OCI-LY1 (cell line): ENCODE data around the gene ALX4.

Source experiments
- H2AFZ ChIP-seq: fragments of 200-600 bp; sonication (generic), shearing (Covaris generic); 2 replicates; pipeline ENCODE4 v1.6.0; 2014; ENCODE audit warnings: antibody characterized with exemption, mild to moderate bottlenecking, low read length
- H3F3A ChIP-seq: fragments of 200-600 bp; sonication (generic), shearing (Covaris generic); 2 replicates; pipeline ENCODE4 v1.6.0; 2014; ENCODE audit warnings: mild to moderate bottlenecking, antibody characterized with exemption, low read length, moderate library complexity; ENCODE audit not compliant: insufficient read depth
- H3K27ac ChIP-seq: fragments of 200-600 bp; sonication (generic); 2 replicates; pipeline ENCODE4 v1.5.1; 2014; ENCODE audit warnings: low read length, mixed run types, mild to moderate bottlenecking, low read depth; ENCODE audit not compliant: poor library complexity, severe bottlenecking
- H3K27me3 ChIP-seq: fragments of 200-600 bp; sonication (generic); 2 replicates; pipeline ENCODE4 v1.6.0; 2014; ENCODE audit warnings: antibody characterized with exemption, mild to moderate bottlenecking, low read length, moderate library complexity; ENCODE audit not compliant: insufficient read depth
- H3K36me3 ChIP-seq: fragments of 200-600 bp; sonication (generic); 2 replicates; pipeline ENCODE4 v1.6.1; 2014; ENCODE audit warnings: mild to moderate bottlenecking, antibody characterized with exemption, low read length, moderate library complexity, mixed read lengths; ENCODE audit not compliant: insufficient read depth
- H3K4me1 ChIP-seq: fragments of 200-600 bp; sonication (generic); 2 replicates; pipeline ENCODE4 v1.5.1; 2014; ENCODE audit warnings: mild to moderate bottlenecking, low read length, moderate library complexity; ENCODE audit not compliant: insufficient read depth, severe bottlenecking
- H3K4me2 ChIP-seq: fragments of 200-600 bp; sonication (generic), shearing (Covaris generic); 2 replicates; pipeline ENCODE4 v1.6.1; 2014; ENCODE audit warnings: low read length
- H3K4me3 ChIP-seq: fragments of 200-600 bp; sonication (generic); 2 replicates; pipeline ENCODE4 v1.5.1; 2014; ENCODE audit warnings: low read length, low read depth, mild to moderate bottlenecking, mixed read lengths; ENCODE audit not compliant: poor library complexity, severe bottlenecking
- H3K79me2 ChIP-seq: fragments of 200-600 bp; shearing (Covaris generic); 2 replicates; pipeline ENCODE4 v1.6.1; 2016; ENCODE audit warnings: mixed run types, low read length, mixed read lengths; ENCODE audit not compliant: insufficient read depth
- H3K9ac ChIP-seq: fragments of 200-600 bp; sonication (generic), shearing (Covaris generic); 2 replicates; pipeline ENCODE4 v1.6.1; 2014; ENCODE audit warnings: mild to moderate bottlenecking, low read length, mixed read lengths
- H3K9me2 ChIP-seq: fragments of 200-600 bp; sonication (generic), shearing (Covaris generic); 2 replicates; pipeline ENCODE4 v1.6.1; 2014; ENCODE audit warnings: low read depth, mild to moderate bottlenecking, low read length, mixed read lengths
- H3K9me3 ChIP-seq: fragments of 200-600 bp; shearing (Covaris generic); 2 replicates; pipeline ENCODE4 v1.6.1; 2014; ENCODE audit warnings: low read length, mixed read lengths
- H4K20me1 ChIP-seq: fragments of 200-600 bp; sonication (generic), shearing (Covaris generic); 2 replicates; pipeline ENCODE4 v1.6.0; 2016; ENCODE audit warnings: mild to moderate bottlenecking, low read length; ENCODE audit not compliant: insufficient read depth
- EZH2 ChIP-seq: fragments of 200-600 bp; sonication (generic), shearing (Covaris generic); IDR thresholded peaks from 2 replicates; pipeline ENCODE4 v1.8.0; 2017; ENCODE audit warnings: borderline replicate concordance, mixed run types, mild to moderate bottlenecking, antibody characterized with exemption, low read length, moderate library complexity, mixed read lengths
- TF ChIP-seq, protein P1 (sequence below): fragments of 200-600 bp; sonication (generic), shearing (Covaris generic); IDR thresholded peaks from 2 replicates; pipeline ENCODE4 v1.5.1; 2017; ENCODE audit warnings: mild to moderate bottlenecking, antibody characterized with exemption, low read length, moderate library complexity, mixed read lengths

The ALX4 gene

DNA sequence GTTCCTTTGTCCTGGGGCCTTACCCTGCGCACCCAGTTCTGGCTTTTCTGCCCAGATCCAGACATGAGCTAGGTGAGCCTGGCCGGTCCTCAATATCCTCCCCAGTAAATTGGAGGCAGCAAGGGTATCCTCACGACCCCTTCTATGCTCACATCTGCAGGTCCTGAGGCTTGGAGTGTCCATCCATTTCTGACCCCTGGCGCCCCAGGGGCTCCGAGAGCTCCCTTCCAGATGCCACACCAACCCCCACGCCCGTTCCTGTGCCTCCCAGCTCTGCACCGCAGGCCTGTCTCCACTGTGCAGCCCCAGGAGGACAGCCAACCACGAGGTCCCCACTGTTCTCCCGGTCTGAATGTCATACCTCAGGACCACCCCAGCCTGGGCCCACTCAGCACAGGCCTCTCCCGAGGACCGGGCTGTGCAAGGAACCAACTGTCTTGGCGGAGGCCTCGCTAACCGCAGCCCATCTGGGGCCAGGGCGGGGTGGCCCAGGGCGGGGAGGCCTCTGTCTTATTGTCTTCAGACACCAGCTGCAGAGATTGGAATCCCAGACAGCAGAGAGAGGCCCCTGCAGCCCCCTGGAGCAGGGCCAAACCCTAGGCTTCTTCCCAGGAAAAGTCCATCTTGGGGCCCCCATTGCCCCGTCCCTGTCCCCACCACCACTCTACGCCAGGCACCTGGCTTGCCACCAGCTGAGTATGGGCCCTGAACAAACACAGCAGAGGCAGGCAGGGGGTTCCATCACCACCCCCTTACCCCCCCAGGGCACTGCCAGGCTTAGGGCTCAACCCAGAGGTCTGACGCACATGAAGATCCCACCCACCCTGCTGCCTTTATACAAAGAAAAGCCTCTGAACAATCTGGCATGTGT, 39.3 kb downstream of the ALX4 start:
- Histone ChIP-seq H3K36me3 (no peaks in the 10 kb centered on the region), H3K9me2 (no peaks in the 10 kb centered on the region), H3K9ac (no peak overlapping the region), H3K4me3 (no peak overlapping the region), H2AFZ (no peak overlapping the region), H3K79me2 (no peaks in the 10 kb centered on the region), H3F3A (no peaks in the 10 kb centered on the region), H3K27me3 (no peaks in the 10 kb centered on the region), H3K9me3 (no peaks in the 10 kb centered on the region), H3K4me2 (no peak overlapping the region), H3K4me1 (no peaks in the 10 kb centered on the region), H4K20me1 (no peaks in the 10 kb centered on the region), H3K27ac (no peak overlapping the region)
- TF ChIP-seq, protein P1, sequence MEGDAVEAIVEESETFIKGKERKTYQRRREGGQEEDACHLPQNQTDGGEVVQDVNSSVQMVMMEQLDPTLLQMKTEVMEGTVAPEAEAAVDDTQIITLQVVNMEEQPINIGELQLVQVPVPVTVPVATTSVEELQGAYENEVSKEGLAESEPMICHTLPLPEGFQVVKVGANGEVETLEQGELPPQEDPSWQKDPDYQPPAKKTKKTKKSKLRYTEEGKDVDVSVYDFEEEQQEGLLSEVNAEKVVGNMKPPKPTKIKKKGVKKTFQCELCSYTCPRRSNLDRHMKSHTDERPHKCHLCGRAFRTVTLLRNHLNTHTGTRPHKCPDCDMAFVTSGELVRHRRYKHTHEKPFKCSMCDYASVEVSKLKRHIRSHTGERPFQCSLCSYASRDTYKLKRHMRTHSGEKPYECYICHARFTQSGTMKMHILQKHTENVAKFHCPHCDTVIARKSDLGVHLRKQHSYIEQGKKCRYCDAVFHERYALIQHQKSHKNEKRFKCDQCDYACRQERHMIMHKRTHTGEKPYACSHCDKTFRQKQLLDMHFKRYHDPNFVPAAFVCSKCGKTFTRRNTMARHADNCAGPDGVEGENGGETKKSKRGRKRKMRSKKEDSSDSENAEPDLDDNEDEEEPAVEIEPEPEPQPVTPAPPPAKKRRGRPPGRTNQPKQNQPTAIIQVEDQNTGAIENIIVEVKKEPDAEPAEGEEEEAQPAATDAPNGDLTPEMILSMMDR: no peak
- no peak for TF ChIP-seq EZH2

DNA sequence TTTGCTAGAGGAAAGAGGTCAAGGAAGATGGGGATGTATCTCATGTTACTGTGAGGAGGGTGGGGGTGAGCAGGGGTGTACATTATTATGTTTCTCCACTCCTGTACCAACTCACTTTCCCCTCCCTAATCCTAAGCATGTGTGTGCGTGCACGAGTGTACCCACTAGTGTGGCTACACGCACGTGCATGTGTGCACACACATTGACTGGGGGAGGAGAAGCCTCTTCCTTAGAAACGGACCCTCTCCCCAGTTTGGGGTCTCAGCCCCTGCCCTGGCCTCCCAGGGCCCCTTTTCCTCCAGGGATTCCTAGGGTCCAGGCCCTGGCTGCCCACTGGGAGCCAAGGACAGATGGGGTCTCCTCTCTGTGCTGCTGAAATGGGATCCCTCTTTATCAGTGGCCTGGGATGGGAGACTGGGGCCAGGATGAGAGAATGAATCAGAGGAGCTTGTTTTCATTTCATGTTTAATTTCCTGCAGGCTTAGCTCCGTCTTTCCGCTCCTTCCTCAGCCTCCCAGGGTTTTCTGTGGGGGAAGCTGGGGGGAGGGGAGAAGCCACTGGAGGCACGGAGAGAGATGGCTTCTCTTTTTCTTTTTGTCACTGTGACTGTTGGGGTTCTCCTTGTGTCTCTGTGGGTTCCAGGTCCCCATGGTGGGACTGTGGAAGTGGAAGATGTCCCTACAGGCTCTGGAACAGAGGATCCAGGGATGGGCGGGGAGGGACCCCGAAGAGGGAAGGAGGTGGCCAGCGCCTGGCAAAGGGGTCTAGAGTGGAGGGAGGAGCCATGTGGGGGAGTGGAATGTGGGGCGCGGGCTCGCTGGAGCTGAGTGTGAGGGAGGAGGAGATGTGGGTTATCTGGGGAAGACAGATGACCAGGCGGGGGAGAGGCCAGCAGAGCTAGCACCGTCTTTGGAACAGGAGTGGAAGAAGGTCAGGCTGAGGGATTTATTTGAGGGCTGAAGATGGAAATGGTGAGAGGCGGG, 40.3 kb downstream of the ALX4 start:
- Histone ChIP-seq H2AFZ (no peak overlapping the region), H3K9ac (no peak overlapping the region)

DNA sequence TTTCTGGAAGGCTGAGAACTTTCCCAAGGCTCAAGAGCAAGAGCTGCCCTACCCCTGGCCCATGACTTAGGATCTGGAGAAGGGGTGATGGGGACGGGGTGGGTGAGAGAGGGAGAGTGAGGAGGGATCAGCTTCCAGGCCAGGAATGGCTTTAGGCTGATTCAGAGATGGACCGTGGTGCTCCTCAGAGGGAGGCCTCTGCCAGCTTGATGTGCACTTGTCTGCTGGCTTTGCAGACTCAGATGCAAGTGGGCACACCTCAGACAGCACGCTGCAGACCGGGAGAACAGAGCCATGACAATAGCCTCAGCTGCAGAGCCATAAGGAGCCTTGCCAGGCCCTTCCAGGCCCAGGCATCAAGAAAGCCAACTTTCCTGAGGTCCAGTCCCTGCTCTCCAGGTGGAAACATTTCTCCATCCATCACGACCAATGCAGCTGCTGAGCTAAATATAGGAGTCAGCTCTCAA, 41.3 kb downstream of the ALX4 start:
- Histone ChIP-seq H3K27me3 (no peaks in the 10 kb centered on the region), H3K9ac (no peak overlapping the region), H3K4me3 (no peak overlapping the region), H3K9me3 (no peaks in the 10 kb centered on the region), H3K79me2 (no peaks in the 10 kb centered on the region), H3K4me2 (no peak overlapping the region), H3K36me3 (no peaks in the 10 kb centered on the region), H3K4me1 (no peaks in the 10 kb centered on the region), H3F3A (no peaks in the 10 kb centered on the region), H3K27ac (no peak overlapping the region), H4K20me1 (no peaks in the 10 kb centered on the region), H2AFZ (no peak overlapping the region), H3K9me2 (no peaks in the 10 kb centered on the region)
- TF ChIP-seq, protein P1: no peak
- TF ChIP-seq EZH2: no peak

More for the DNA sequence above, 40.3 kb downstream of the ALX4 start:
- Histone ChIP-seq H3K9me2 (no peaks in the 10 kb centered on the region), H3K4me1 (no peaks in the 10 kb centered on the region), H3F3A (no peaks in the 10 kb centered on the region), H3K36me3 (no peaks in the 10 kb centered on the region), H3K4me2 (no peak overlapping the region), H3K9me3 (no peaks in the 10 kb centered on the region), H3K4me3 (no peak overlapping the region), H4K20me1 (no peaks in the 10 kb centered on the region), H3K79me2 (no peaks in the 10 kb centered on the region), H3K27ac (no peak overlapping the region), H3K27me3 (no peaks in the 10 kb centered on the region)
- no peak for TF ChIP-seq EZH2
- TF ChIP-seq, protein P1: no peak
